Measurements from ENCODE around the gene CAMSAP1. TPM values are rescaled to one million over a fixed set of nuclear protein-coding genes. Genes with fewer than 3 reads are reported as not detected.

Gene CAMSAP1
- total and polyA plus RNA-seq, 2 experiments from 2014 or later: 2.8 to 12.4 TPM

DNA sequence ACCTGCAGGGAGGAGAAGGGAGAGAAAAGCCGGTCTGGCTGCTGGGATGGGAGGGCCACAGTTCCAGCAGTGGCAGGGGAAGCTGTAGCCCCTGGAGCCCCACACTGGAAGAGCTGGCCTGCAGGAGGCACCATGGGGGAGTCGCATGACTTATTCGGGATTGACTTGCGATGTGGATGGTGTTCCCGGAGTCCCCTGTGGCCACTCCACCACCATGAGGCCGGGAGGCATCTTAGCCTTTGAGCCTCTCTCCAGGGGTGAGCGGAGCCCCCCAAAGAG is 113.3 kb downstream of the CAMSAP1 start:
- H3K9me2 ChIP-seq (ENCODE audit: insufficient read depth): no peaks in the 10 kb centered on the region
- H3K27me3 ChIP-seq (replicated peaks; ENCODE audit: insufficient read depth): no peaks in the 10 kb centered on the region; the same call in 1 of the 2 replicates
- no peak for TF ChIP-seq EZH2 (IDR thresholded peaks at IDR 0.05; ENCODE audit: insufficient read depth, poor library complexity, severe bottlenecking)
- TF ChIP-seq EZH2phosphoT487 (IDR thresholded peaks at IDR 0.05; ENCODE audit: insufficient read depth, low read depth): no peak
- in situ Hi-C loops (cut with MboI): no loop called here
- H3K4me3 ChIP-seq: no peak overlapping the region
- no peaks in the 10 kb centered on the region for H3K79me2 ChIP-seq (ENCODE audit: insufficient read depth)
- H3K4me2 ChIP-seq (ENCODE audit: unreplicated experiment): no peak overlapping the region
- no peak overlapping the region for H2AFZ ChIP-seq
- WGBS, 2 experiments (ENCODE audit: low coverage in 1 of 2, low lambda C conversion rate in 2 of 2, missing lambda C conversion rate in 2 of 2): 72 to 84% methylated on average over 7 of the region's 7 CpGs
- DNase-seq: no peak
- H3K4me1 ChIP-seq (ENCODE audit: insufficient read depth): no peaks in the 10 kb centered on the region
- no peak overlapping the region for H3K27ac ChIP-seq
- H3F3A ChIP-seq (ENCODE audit: insufficient read depth): no peaks in the 10 kb centered on the region
- H3K9ac ChIP-seq: no peak overlapping the region
- no peaks in the 10 kb centered on the region for H3K36me3 ChIP-seq (ENCODE audit: low read depth)
- H4K20me1 ChIP-seq (ENCODE audit: insufficient read depth): no peaks in the 10 kb centered on the region
- no peaks in the 10 kb centered on the region for H3K9me3 ChIP-seq (ENCODE audit: low read depth)

DNA sequence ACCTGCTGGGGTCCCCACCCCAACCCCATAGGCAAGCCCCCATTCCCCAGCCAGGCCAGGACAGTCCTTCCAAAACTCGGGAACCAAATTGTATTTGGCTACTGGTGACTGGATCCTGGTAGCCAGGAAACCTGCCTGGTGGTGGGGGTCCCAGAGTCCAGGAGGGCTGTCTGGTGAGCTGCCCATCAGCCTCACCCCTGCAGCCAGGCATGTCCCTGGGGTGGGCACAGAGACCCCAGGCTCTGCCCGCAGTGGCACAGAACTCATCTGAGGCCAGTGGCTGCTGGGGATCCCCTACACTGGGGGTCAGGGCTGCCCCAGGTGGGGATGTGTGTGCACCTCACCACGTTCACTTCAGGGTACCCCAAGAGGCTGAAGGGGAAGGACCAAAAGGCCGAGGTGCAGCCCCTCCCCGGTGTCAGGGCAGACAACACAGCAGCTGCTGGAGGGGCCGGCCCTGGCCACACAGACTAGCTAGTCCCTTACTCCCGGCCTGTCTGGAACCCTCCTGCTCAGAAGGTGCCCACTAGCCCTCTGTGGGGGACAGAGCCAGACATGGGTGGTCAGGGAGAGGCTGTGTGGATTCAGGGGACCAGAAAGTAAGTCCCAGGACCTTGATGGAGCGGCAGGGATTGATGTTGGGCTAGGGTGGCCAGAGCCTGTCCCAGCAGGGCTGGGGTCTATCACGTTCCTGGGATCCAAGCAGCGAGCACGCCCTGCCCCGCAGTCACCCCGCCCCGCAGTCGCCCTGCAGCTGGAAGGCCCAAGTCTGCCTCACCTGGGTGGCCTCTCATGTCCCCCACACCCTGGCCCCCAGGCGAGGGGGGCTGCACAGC is 113.9 kb downstream of the CAMSAP1 start:
- no peak for TF ChIP-seq EZH2phosphoT487 (IDR thresholded peaks at IDR 0.05; ENCODE audit: insufficient read depth, low read depth)
- no peak for TF ChIP-seq EZH2 (IDR thresholded peaks at IDR 0.05; ENCODE audit: insufficient read depth, poor library complexity, severe bottlenecking)
- no peak for DNase-seq
- no peaks in the 10 kb centered on the region for H3K79me2 ChIP-seq (ENCODE audit: insufficient read depth)
- H3K36me3 ChIP-seq (ENCODE audit: low read depth): no peaks in the 10 kb centered on the region
- no peaks in the 10 kb centered on the region for H3K4me1 ChIP-seq (ENCODE audit: insufficient read depth)
- H3K9me3 ChIP-seq (ENCODE audit: low read depth): no peaks in the 10 kb centered on the region
- no peak overlapping the region for H2AFZ ChIP-seq
- H3K4me2 ChIP-seq (ENCODE audit: unreplicated experiment): no peak overlapping the region
- in situ Hi-C loops (cut with MboI): no loop called here
- H3K27ac ChIP-seq: no peak overlapping the region
- H3K9ac ChIP-seq: no peak overlapping the region
- H4K20me1 ChIP-seq (ENCODE audit: insufficient read depth): no peaks in the 10 kb centered on the region
- no peaks in the 10 kb centered on the region; the same call in 1 of the 2 replicates for H3K27me3 ChIP-seq (replicated peaks; ENCODE audit: insufficient read depth)
- WGBS, 2 experiments (ENCODE audit: low coverage in 1 of 2, low lambda C conversion rate in 2 of 2, missing lambda C conversion rate in 2 of 2): 55 to 74% methylated on average over 8 to 15 of the region's 16 CpGs
- no peaks in the 10 kb centered on the region for H3F3A ChIP-seq (ENCODE audit: insufficient read depth)
- H3K4me3 ChIP-seq: no peak overlapping the region
- no peaks in the 10 kb centered on the region for H3K9me2 ChIP-seq (ENCODE audit: insufficient read depth)

DNA sequence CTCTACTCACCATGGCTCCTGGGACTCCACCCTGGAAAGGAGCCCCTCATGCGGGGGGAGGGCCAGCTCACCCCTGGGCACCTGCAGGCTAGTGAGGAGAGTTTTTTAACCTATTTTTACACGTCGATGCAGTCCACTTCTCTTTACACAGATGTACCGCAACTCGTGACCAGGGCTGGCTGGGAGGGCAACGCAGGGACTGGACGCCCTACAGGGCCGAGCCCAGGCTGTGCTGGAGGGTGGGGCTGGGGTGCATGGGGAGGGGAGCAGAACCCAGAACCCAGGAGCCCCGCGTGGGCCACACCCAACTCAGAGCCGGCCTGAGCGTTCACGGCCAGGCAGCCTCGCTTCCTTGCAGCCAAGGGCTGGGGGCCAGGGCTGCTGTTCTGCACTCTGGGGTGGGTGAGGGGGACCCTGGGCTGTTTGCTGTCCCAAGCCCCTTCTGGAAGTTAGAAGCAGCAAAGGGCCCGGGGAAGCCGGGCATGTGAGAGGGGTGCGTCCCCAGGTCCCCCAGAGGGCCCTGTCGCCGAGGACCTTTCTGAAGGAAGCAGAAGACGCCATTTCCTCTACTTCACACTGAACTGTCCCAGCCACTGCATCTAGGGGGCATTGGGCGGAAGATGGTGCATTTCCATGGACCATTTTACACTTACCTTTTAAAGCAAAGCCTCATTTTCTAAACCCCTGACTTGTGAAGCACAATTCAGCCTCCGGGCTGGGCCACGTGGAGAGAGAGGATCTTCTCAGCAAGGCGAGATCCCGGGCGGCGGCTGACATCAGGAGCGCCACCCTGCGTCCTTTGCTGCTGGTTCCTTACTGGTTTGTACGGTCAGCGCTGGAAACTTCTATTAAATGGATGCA is 114.8 kb downstream of the CAMSAP1 start:
- DNase-seq: no peak
- H3K9ac ChIP-seq: no peak overlapping the region
- no peak overlapping the region for H2AFZ ChIP-seq
- no peaks in the 10 kb centered on the region for H4K20me1 ChIP-seq (ENCODE audit: insufficient read depth)
- TF ChIP-seq EZH2 (IDR thresholded peaks at IDR 0.05; ENCODE audit: insufficient read depth, poor library complexity, severe bottlenecking) (no peak), EZH2phosphoT487 (IDR thresholded peaks at IDR 0.05; ENCODE audit: insufficient read depth, low read depth) (no peak)
- no peaks in the 10 kb centered on the region; the same call in 1 of the 2 replicates for H3K27me3 ChIP-seq (replicated peaks; ENCODE audit: insufficient read depth)
- H3K4me1 ChIP-seq (ENCODE audit: insufficient read depth): no peaks in the 10 kb centered on the region
- no peaks in the 10 kb centered on the region for H3K79me2 ChIP-seq (ENCODE audit: insufficient read depth)
- in situ Hi-C loops (cut with MboI): no loop called here
- H3F3A ChIP-seq (ENCODE audit: insufficient read depth): no peaks in the 10 kb centered on the region
- H3K27ac ChIP-seq: no peak overlapping the region
- H3K9me3 ChIP-seq (ENCODE audit: low read depth): no peaks in the 10 kb centered on the region
- no peak overlapping the region for H3K4me2 ChIP-seq (ENCODE audit: unreplicated experiment)
- no peaks in the 10 kb centered on the region for H3K9me2 ChIP-seq (ENCODE audit: insufficient read depth)
- WGBS, 2 experiments (ENCODE audit: low coverage in 1 of 2, low lambda C conversion rate in 2 of 2, missing lambda C conversion rate in 2 of 2): 62 to 63% methylated on average over 31 of the region's 31 CpGs
- no peaks in the 10 kb centered on the region for H3K36me3 ChIP-seq (ENCODE audit: low read depth)
- no peak overlapping the region for H3K4me3 ChIP-seq

DNA sequence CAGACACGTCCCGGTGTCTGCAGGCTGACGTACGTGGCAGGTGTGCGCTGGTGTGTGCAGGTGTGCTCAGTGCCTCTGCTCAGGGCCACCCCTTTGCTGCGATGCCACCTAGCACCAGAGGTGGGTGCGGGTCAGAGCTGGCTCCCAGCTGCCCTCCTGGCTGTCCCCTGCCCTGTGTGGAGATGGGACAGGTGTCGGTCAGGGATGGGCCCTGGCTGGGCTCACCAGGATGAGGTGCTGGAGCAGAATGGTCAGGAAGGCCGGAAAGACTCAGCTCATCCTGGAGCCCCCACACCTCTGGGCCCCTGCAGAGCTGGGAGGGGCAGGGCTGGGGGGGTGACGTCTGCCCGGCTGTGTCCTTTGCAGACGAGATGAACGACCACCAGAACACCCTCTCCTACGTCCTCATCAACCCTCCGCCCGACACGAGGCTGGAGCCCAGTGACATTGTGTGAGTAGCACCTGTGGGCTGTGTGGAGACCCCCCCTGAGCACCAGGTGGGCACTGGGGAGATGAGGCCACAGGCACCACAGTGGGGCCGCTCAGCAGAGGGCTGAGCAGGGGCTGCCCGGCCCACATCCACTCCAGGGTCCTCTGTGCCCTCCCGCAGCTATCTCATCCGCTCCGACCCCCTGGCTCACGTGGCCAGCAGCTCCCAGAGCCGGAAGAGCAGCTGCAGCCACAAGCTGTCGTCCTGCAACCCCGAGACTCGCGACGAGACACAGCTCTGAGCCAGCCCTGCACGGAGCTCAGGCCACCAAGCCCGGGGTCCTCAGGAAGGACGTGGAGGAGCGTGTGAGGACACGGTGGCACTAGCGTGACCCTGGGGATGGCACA is 115.7 kb downstream of the CAMSAP1 start:
- H3K4me3 ChIP-seq: no peak overlapping the region
- H3K4me1 ChIP-seq (ENCODE audit: insufficient read depth): no peaks in the 10 kb centered on the region
- H3K27ac ChIP-seq: no peak overlapping the region
- in situ Hi-C loops (cut with MboI): no loop called here
- H4K20me1 ChIP-seq (ENCODE audit: insufficient read depth): no peaks in the 10 kb centered on the region
- no peaks in the 10 kb centered on the region for H3F3A ChIP-seq (ENCODE audit: insufficient read depth)
- H3K4me2 ChIP-seq (ENCODE audit: unreplicated experiment): no peak overlapping the region
- H2AFZ ChIP-seq: no peak overlapping the region
- TF ChIP-seq EZH2 (IDR thresholded peaks at IDR 0.05; ENCODE audit: insufficient read depth, poor library complexity, severe bottlenecking): no peak
- no peak for TF ChIP-seq EZH2phosphoT487 (IDR thresholded peaks at IDR 0.05; ENCODE audit: insufficient read depth, low read depth)
- no peaks in the 10 kb centered on the region for H3K9me3 ChIP-seq (ENCODE audit: low read depth)
- no peak for DNase-seq
- H3K27me3 ChIP-seq (replicated peaks; ENCODE audit: insufficient read depth): no peaks in the 10 kb centered on the region; the same call in 1 of the 2 replicates
- H3K9ac ChIP-seq: no peak overlapping the region
- no peaks in the 10 kb centered on the region for H3K36me3 ChIP-seq (ENCODE audit: low read depth)
- 32 to 37% methylated on average over 34 to 35 of the region's 35 CpGs for WGBS, 2 experiments (ENCODE audit: low coverage in 1 of 2, low lambda C conversion rate in 2 of 2, missing lambda C conversion rate in 2 of 2)
- H3K9me2 ChIP-seq (ENCODE audit: insufficient read depth): no peaks in the 10 kb centered on the region
- no peaks in the 10 kb centered on the region for H3K79me2 ChIP-seq (ENCODE audit: insufficient read depth)

All from GM23248 (cell line).